T-helper 17 cell (primary cell): ENCODE measurements around the gene ZBTB7C. TPM values are rescaled to one million over a fixed set of nuclear protein-coding genes. Genes with fewer than 3 reads are reported as not detected.

Source experiments
- ATAC-seq: fragments of 150-1000 bp; cut with Tn5 transposase; 2 replicates; pipeline ENCODE4 v1.10.0; 2021; ENCODE audit warnings: mild to moderate bottlenecking, moderate library complexity
- DNase-seq, 3 donors: peaks; one replicate each; pipeline versions ENCODE4 v3.0.0 to v3.0.0-alpha.2; 2020 to 2021
- H3K9me3 ChIP-seq: one replicate; pipeline ENCODE4 v1.7.0; 2013; ENCODE audit warnings: low read length, mild to moderate bottlenecking; ENCODE audit not compliant: control insufficient read depth, poor library complexity, severe bottlenecking
- H3K27ac Mint-ChIP-seq: one replicate; pipeline ENCODE4 v1.8.0; 2022; ENCODE audit warnings: mild to moderate bottlenecking, moderate library complexity, mixed read lengths
- H3K27me3 Mint-ChIP-seq: one replicate; pipeline ENCODE4 v1.8.0; 2022; ENCODE audit warnings: mixed read lengths
- H3K36me3 Mint-ChIP-seq: one replicate; pipeline ENCODE4 v1.8.0; 2022; ENCODE audit warnings: low read depth, mixed read lengths
- H3K4me1 Mint-ChIP-seq: one replicate; pipeline ENCODE4 v1.8.0; 2022; ENCODE audit warnings: mild to moderate bottlenecking, mixed read lengths
- H3K4me3 Mint-ChIP-seq: one replicate; pipeline ENCODE4 v1.8.0; 2022; ENCODE audit warnings: mild to moderate bottlenecking, moderate library complexity, mixed read lengths
- total RNA-seq, 4 donors: library from RNA in 2 of 4; stranded (reverse) in 2 of 4; gene quantifications; one replicate each; pipeline ENCODE4 v1.2.3 and lab custom pipeline; 2022 to 2026

The ZBTB7C gene
- total RNA-seq, 2 donors from 2014 or later, result 0.07 TPM; not detected in 1

DNA sequence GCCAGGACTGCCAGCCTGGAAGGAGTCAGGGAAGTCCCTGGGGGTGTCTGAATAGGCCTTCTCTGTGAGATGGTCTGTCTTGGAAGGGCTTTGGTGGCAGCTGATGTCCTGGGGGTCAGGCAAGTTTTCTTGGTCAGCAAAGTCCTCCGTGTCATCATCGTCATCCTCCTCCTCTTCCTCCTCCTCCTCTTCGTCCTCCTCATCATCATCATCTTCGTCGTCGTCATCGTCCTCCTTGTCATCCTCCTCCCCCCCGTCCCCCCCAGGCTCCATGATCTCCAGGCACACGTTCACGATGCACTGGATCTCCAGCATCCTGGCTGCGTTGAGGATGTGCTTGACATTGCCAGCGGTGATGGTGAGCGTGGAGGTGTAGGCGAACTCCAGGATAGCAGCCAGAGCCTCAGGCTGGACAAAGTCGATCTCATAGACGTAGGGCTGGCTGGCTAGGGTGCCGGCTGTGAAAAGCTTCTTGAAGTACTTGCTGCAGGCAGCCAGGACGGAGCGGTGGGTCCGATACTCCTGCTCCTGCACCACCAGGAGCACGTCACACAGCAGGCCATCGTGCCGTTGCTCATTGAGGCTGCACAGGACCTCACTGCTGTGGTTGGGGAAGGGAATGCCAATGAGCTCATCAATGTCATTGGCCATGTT is 368.6 kb downstream of the ZBTB7C start:
- ATAC-seq, result no peak
- DNase-seq, result no peak
- Mint-ChIP-seq H3K4me1 (no peaks in the 10 kb centered on the region), H3K27ac (no peak overlapping the region), H3K27me3 (peaks cover 9% of the 10 kb centered on the region), H3K36me3 (no peaks in the 10 kb centered on the region), H3K4me3 (no peak overlapping the region)
- no peaks in the 10 kb centered on the region for H3K9me3 ChIP-seq

DNA sequence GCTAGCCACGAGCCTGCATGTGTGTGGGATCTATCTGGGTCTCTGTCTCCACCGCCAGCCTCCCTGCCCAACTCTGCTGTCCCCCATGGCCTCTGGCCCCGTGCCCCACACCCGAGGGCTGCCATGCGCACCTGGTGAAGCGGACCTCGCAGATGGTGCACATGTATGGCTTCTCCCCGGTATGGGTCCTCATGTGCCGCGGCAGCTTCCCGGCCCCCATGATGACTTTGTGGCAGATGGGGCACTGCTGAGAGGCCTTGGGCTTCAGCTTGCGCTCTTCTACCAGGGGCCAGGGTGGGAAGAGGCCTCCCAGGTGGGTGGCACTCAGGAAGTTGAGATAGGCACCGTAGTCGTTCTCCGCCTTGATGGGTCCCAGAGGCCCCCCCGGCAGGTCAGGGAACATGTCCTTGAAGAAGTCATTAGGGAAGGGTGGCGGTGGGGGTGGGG is 369.4 kb downstream of the ZBTB7C start:
- Mint-ChIP-seq H3K4me1 (no peaks in the 10 kb centered on the region), H3K36me3 (no peaks in the 10 kb centered on the region), H3K27me3 (peaks cover 13% of the 10 kb centered on the region), H3K4me3 (no peak overlapping the region), H3K27ac (no peak overlapping the region)
- no peaks in the 10 kb centered on the region for H3K9me3 ChIP-seq
- ATAC-seq, result no peak
- DNase-seq, result no peak

DNA sequence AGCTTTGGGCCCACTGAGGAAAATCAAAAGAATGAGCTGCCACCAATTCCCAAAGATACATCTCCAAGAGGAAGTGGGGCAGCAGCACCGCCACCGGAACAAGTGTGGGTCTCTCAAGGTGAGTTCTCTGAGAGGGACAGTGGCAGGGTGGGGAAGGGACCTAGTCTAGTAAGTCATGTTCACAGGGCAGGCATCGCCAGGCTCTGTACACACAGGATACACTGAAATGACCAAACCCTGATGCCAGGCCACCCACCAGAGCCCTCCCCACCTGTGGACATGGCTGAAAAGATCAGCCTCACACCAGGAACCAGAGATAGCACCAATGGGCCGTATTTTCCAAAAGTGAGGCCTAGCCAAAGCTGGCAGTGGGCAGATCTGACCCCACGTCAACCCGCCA is 370.5 kb downstream of the ZBTB7C start:
- H3K9me3 ChIP-seq, result no peaks in the 10 kb centered on the region
- peaks cover 17% of the 10 kb centered on the region for H3K27me3 Mint-ChIP-seq
- H3K4me3 Mint-ChIP-seq, result no peak overlapping the region
- H3K4me1 Mint-ChIP-seq, result peaks cover 2% of the 10 kb centered on the region
- no peak for DNase-seq
- ATAC-seq, result no peak
- H3K27ac Mint-ChIP-seq, result no peak overlapping the region
- no peaks in the 10 kb centered on the region for H3K36me3 Mint-ChIP-seq

DNA sequence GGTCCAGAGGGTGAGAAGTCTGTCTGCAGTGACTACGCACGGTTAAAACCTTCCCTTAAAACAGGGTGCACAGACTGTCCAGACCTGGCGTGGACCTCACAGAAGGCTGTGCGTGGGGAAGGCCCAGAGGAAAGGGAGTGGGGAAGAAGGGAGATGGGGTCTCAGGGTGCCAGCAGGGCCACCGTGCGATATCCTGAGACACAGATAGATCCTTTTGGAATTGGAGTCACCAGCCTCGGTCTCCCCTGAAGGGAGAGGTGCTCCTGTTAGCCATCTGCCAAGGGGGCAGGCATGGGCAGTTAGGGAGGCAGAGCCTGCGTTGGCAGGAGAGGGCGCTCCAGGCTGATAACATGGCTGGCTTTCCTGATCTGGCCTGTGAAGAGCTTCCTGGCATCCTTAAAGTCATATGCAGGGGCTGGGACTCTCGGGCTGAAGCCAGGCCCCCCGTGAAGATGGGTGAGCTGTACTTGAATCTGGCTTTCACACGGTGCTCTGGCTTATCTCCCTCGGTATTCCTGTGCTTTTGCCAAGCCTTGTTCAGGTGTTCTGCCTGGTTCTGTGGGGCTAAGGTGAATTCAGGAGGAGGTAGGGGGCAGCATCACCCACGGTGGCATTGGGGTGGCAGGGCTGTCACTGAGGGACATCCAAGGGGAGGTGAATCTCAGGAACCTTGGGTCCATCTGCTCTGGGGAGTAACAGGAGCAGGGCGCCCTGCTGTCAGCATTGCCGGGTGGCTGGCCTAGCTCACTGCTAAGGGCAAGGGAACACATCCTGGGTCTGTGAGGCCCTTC is 371.5 kb downstream of the ZBTB7C start:
- peaks cover 2% of the 10 kb centered on the region for H3K4me1 Mint-ChIP-seq
- DNase-seq, result no peak

DNA sequence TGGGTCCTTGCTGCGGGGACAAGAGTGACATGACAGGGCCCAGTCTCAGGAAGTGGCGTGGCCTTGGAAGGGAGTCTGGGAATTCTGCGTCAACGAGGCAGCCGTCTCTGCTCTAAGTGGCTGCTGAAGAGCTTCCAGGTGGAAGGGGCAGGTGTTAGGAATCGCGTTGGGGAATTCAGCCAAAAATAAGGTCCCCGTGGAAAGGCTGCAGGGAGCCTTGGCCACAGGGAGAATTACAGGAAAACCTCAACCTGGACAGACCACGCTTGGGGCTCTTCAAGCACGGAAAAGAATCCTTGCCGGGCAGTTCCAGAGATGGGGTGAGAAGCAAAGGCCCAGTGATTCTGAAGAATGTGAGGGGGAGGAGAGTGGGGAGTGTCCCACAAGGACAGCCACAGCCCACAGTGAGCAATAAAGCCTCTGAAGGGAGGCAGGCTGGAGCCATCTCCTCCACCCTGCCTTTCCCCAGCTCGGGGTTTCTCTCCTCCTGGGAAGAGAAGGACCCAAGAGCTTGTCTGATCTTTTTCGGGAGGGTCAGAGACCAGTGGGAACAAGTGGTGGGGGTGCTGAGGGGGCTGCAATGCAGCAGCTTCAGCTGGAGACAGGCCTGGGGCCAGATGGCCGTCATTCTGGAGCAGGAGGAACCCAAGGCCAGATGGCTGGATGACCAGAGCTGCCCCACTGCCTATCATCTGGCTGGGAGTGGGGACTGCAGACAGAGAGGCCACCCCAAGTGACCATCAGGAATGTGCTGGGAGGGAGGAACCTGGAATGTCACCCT is 372.4 kb downstream of the ZBTB7C start:
- Mint-ChIP-seq H3K27me3 (peaks cover 9% of the 10 kb centered on the region), H3K4me3 (no peak overlapping the region), H3K4me1 (peaks cover 2% of the 10 kb centered on the region), H3K27ac (no peak overlapping the region), H3K36me3 (no peaks in the 10 kb centered on the region)
- DNase-seq (no peak), ATAC-seq (no peak)
- H3K9me3 ChIP-seq, result no peaks in the 10 kb centered on the region

More for the DNA sequence above, 371.5 kb downstream of the ZBTB7C start:
- Mint-ChIP-seq H3K27me3 (peaks cover 17% of the 10 kb centered on the region), H3K27ac (no peak overlapping the region), H3K4me3 (no peak overlapping the region), H3K36me3 (no peaks in the 10 kb centered on the region)
- no peaks in the 10 kb centered on the region for H3K9me3 ChIP-seq
- ATAC-seq, result no peak

DNA sequence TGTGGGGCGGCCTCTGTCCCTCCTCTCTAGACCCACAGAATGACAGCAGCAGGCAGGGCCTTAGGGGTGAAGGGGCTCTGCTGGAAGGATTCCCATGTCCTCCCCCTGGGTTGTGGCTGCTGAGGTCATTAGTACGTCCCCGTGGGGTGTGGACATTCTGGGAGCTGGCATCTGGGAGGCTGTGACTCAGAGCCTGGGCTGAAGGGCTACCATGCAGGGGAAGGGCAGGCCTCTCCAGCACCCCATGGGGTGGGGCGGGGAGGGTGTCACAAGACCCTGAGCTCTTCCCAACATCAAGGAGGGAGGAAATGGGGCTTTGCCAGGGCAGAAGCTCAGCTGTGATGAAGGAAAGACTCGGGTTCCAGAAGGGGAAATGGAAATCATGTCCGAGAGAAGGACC is 373.0 kb downstream of the ZBTB7C start:
- H3K27ac Mint-ChIP-seq, result no peak overlapping the region
- DNase-seq (no peak), ATAC-seq (no peak)
- no peaks in the 10 kb centered on the region for H3K36me3 Mint-ChIP-seq
- H3K4me1 Mint-ChIP-seq, result peaks cover 2% of the 10 kb centered on the region
- H3K27me3 Mint-ChIP-seq, result peaks cover 8% of the 10 kb centered on the region
- H3K4me3 Mint-ChIP-seq, result no peak overlapping the region
- no peaks in the 10 kb centered on the region for H3K9me3 ChIP-seq

DNA sequence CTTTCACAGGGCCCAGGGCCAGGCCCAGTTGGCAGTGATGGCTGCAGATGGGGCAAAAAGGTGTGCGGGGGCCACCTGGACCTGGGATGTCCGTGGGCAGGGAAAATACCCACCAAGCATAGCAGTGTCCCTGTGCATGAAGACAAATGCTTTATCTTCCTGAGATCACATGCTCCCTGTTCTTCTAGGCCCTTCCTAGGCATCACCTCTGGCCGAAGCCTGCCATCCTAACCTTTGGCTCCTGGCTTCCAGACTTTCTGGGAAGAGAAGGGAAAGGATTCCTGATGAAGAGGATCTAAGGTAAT is 373.7 kb downstream of the ZBTB7C start:
- DNase-seq (no peak), ATAC-seq (no peak)
- Mint-ChIP-seq H3K27ac (no peak overlapping the region), H3K36me3 (no peaks in the 10 kb centered on the region), H3K4me3 (no peak overlapping the region), H3K4me1 (peaks cover 2% of the 10 kb centered on the region), H3K27me3 (peaks cover 8% of the 10 kb centered on the region)
- H3K9me3 ChIP-seq, result no peaks in the 10 kb centered on the region

DNA sequence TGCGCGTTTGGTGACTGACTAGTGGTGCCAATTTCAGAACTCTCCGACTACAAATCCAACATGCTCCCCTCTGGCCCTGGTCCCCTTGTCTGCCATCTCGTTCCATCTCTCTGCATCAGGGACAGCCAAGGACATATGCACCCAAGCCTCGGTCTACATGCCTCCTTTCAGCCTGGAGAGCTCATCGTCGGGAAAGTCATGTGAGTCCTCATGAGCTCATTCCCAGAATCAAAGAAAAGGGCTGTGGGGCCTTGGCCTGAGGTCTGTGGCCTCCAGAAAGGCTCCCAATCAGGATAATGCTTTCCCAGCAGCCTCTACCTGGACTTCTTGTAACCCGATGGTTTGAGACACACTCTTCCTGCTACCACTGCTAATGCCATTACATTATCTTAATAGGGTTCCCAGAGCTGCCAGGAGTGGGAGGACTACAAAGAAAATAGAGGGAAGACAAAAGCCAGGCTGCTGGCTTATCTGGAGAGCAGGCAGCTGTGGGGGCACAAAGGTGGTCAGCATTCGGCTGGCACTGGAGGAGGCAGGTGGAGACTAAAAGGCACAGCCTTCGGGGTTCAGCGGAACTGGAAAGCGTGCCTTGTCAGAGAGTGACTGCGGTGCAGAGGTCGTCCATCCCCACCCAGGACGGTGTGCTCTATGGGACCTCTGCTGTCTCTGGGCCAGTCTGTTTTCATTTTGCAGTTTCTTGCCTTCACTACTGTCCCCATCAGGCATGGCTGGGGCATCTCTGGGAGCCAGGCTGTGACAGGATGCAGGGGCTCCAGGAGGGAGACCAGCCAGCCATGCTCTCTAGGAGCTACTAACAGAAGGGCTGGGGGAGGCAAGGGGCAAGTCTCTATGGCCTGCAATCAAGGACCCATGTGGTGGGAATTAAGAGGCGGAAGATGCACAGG is 374.3 kb downstream of the ZBTB7C start:
- H3K27ac Mint-ChIP-seq, result no peak overlapping the region
- peaks cover 2% of the 10 kb centered on the region for H3K4me1 Mint-ChIP-seq
- peaks cover 8% of the 10 kb centered on the region for H3K27me3 Mint-ChIP-seq
- H3K4me3 Mint-ChIP-seq, result no peak overlapping the region
- ATAC-seq (no peak), DNase-seq (no peak)
- no peaks in the 10 kb centered on the region for H3K36me3 Mint-ChIP-seq
- no peaks in the 10 kb centered on the region for H3K9me3 ChIP-seq

DNA sequence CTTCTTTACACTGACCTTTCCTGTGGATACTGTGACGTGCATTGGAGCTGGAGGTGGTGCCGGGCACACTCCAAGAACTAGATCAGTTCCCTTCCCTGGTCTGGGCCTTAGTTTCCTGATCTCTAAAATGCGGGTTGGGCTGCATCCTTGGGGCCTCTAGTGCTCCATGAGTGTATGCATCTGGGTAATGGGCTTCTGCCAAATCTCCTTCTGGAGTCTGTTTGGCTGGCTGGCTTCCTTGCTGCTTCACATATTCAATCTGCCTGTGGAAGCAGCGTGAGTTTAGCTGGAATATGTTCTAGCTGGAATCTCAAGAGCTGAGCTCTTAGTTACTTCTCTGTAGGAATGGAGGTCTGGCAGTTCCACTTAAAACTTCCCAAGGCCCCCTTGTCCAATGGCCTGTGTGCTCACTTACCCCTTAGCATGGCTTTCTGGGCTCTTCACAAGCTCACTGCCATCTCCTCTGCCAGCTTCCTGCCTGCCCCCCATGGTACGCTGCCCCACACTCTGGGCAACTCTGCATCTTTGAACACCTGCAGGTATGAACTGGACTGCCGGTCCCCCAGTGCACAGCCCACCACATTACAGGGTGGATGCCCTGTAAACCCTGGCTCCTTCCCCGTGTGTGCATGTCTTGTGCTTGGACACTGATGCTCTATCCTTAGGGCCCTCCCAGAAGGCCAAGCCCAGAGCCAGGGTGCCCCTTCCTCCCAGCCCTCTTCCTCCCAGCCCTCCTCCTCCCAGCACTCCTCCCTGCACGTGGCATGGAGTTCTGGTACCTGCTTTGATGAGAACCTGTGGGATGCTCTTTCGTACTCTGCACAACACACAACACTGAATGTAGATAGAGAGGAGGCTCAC is 375.2 kb downstream of the ZBTB7C start:
- H3K9me3 ChIP-seq, result no peaks in the 10 kb centered on the region
- Mint-ChIP-seq H3K27ac (no peak overlapping the region), H3K4me1 (peaks cover 2% of the 10 kb centered on the region), H3K27me3 (peaks cover 8% of the 10 kb centered on the region), H3K36me3 (no peaks in the 10 kb centered on the region), H3K4me3 (no peak overlapping the region)
- ATAC-seq (no peak), DNase-seq (no peak)

DNA sequence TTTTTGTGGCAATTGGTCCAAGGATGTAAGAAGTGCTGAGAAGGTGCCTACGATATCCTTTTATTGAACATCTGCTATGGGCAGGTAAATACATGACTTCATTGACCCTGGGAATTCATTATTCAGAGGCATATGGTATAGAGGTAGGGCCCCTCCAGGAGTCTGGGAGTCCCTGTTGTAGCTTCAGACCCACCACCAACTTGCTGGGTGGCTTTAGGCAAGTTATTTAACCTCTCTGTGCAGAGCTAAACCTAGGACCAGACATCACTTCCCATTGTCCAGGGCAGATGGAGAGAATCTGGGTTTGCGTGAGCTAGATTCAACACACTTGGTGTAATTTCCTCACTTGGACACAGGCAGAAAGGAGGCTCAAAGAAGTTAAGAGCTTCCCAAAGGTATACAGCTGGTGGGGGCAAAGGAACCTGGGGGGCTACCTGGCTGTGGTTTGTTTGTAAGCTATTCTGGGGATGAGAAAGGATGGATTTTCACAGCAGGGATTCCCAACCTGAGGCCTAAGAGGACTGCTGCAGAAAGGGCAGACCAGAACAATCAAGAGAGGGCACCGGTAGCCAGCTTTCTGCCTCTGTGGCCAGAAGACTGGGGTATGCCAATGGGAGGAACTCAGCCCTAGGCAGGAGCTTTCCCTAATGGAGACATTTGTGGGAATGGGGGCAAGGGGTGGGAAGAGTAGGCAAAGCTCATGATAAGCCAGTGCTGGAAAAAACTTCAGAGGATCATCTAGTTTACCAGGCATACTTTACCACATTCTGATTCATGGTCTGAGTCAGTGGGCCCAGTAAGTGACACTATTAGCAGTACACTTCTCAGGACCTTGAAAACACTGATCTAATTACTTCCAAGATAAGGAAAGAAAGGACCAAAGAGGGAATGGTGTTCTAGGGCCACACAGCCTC is 376.1 kb downstream of the ZBTB7C start:
- Mint-ChIP-seq H3K27me3 (peaks cover 8% of the 10 kb centered on the region), H3K4me3 (no peak overlapping the region), H3K27ac (peak overlapping the region; percentile 41), H3K36me3 (no peaks in the 10 kb centered on the region), H3K4me1 (peaks cover 2% of the 10 kb centered on the region)
- H3K9me3 ChIP-seq, result no peaks in the 10 kb centered on the region
- ATAC-seq (no peak), DNase-seq (no peak)

DNA sequence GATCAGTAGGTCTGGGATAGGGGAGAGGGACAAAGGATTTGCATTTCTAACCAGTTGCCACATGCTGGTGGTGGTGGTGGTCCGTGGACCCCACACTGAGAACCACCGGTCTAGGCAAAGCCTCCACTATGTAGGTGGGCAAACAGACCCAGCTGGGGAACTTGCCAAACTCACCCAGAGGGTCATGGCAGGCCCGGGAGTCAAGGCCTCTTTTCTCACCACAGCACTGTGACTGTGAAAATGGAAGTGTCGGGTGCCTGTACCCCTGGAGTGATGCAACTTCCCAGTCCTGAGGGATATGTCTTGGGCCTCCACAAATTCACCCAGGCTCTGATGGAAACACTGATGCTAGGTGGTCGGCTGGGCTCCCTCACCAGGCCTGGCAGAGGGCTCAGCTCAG is 377.5 kb downstream of the ZBTB7C start:
- Mint-ChIP-seq H3K27ac (no peak overlapping the region), H3K36me3 (no peaks in the 10 kb centered on the region), H3K4me3 (no peak overlapping the region), H3K27me3 (peaks cover 8% of the 10 kb centered on the region), H3K4me1 (peaks cover 2% of the 10 kb centered on the region)
- no peak for ATAC-seq
- no peaks in the 10 kb centered on the region for H3K9me3 ChIP-seq
- no peak for DNase-seq
